COLO668 (cell line): ENCODE results near the gene EGF.

ENCODE experiments used
- DNase-seq: peaks from one replicate; lab custom pipeline; 2025; ENCODE audit not compliant: unreplicated experiment; lab: John Stamatoyannopoulos, UW

Gene EGF

DNA sequence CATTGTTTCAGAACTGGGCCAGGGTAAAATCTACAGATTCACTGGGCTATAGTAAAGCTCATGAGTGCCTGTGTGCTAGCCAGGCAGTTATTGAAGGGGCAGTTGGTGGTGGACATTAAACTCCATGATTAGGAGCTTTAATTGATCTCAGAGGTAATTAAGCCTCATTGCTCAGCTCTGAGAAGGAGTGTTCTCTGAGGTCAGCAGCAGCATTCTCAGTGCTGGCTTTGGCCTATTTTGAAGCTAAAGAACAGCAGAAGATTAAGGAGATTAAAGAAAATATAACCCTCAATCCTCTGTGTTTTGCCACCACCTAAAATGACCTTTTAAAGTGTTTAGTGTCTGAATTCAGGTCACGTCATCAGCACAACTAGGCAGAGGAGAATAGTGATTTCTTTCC is 42.5 kb downstream of the EGF start:
- DNase-seq = no peak

DNA sequence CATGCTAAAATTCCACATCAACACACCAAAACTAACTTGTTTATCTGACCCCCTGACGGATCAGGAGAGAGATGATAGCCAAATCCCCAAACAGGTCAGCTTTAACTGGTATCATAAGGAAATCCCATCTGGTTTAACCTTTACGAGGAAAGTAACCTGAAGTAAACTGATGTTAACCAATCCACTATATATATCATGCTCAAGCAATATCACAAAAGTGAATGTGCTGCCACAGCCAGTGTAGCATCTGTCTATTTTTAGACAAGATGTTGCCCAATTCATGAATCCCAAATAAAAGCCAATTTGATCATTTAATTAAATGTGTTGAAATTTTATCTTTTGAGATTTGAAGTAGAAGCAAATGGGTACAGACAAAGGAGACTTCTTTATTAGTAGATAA is 44.5 kb downstream of the EGF start:
- no peak for DNase-seq

DNA sequence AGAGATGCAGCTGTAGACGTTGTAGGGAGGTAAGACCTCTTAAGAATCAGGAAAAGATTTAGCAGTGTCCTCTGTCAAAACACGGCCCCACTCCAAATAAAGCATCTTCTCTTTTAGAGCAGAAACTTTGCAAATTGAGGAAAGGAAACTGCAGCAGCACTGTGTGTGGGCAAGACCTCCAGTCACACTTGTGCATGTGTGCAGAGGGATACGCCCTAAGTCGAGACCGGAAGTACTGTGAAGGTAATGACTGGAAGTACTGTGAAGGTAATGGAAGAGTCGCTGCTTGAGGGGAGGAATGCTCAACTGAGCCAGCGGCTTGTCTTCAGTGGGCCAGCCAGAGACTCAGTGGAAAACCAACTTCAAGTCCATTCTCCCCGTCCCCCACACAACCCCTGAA is 46.5 kb downstream of the EGF start:
- no peak for DNase-seq

DNA sequence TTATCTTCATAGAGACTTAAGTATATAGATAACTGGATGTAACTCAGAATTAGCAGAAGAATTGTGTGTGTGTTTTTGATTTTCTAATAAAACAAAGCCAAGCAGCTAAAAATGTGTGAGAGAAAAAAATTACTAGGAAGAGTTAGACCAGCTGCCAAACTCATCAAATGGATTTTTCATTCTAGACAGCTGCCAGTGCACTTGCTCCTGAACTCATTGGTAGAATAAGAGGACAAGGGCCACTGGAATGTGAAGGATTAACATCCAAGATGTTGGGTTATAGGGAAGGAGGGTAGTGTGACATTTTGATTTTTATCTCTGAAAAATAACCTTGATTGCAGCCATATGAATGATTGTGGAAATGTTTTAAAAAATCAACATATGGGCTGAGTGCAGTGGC is 49.7 kb downstream of the EGF start:
- no peak for DNase-seq

DNA sequence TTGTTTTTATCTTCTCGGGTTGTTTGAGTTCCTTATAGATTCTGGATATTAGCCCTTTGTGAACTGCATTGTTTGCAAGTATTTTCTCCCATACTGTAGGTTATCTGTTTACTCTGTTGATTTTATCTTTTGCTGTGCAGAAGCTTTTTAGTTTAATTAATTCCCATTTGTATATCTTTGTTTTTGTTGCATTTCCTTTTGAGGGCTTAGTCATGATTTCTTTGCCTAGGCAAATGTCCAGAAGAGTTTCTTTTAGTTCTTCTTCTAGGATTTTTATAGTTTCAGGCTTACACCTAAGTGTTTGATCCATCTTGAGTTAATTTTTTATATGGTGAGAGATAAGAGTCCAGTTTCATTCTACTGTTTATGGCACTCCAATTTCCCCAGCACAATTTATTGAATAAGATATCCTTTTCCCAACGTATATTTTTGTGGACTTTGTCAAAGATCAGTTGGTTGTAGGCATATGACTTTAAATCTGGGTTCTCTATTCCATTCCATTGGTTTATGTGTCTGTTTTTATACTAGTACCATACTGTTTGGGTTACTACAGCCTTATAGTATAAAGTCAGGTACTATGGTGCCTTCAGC is 54.3 kb downstream of the EGF start:
- no peak for DNase-seq

DNA sequence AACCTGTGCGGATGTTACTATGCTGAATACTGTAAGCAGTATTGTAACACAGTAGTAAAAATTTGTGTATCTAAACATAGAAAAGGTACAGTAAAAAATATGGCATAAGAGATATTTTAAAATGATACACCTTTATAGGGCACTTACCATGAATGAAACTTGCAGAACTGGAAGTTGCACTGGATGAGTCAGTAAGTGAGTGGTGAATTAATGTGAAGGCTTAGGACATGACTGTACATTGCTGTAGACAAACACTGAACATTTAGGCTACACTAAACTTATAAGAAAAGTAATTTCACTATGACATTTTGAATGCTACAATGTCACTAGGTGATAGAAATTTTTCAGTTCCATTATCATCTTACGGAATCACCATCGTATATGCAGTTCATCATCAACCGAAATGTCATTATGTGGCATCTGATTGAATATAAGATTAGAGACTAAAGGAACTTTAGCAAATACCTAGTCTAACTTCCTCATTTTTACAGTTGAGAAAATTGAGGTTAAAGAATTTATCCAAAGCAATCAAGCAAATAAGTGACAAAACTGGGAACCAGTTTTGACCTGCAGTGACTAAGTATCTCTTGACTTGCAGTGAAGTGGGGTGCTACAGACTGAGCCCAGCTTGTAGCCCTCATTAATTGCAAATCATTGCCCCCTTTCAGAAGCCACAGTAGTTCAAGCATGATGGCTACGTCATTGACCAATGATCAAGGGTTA is 55.3 kb downstream of the EGF start:
- DNase-seq = no peak

DNA sequence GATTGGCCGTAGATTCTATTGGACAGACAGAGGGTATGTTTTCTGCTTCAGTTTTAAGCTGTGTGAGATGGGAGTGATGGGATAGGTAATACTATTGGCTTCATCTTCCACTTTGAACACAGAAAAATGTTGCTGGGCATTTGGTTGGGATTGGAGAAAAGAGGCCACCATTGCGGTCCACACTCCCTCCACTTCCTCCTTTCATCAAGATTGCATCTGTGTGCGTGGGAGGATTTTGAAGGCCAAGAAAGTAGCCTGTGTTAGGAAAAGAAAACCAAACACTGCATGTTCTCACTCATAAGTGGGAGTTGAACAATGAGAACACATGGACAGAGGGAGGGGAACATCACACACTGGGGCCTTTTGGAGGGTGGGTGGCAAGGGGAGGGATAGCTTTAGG is 56.4 kb downstream of the EGF start:
- DNase-seq = no peak

DNA sequence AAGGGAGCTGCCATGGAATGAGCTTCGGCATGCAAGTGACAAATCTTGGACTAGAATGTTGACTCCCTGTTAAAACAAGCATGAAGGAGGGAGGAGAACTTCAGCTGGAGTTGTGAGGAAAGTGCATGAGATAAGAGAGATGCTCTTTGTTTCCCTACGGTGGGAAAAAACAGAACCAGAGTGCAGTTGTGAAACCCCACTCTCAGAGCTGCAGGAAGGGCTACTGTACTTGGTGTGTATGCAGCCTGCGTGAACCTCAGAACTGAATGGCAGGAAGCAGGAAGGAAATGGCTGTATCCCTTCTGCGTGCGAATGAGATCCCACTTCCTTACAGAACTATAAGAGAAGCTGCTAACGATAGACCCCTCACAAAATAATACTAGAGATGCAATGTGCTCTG is 57.2 kb downstream of the EGF start:
- no peak for DNase-seq

DNA sequence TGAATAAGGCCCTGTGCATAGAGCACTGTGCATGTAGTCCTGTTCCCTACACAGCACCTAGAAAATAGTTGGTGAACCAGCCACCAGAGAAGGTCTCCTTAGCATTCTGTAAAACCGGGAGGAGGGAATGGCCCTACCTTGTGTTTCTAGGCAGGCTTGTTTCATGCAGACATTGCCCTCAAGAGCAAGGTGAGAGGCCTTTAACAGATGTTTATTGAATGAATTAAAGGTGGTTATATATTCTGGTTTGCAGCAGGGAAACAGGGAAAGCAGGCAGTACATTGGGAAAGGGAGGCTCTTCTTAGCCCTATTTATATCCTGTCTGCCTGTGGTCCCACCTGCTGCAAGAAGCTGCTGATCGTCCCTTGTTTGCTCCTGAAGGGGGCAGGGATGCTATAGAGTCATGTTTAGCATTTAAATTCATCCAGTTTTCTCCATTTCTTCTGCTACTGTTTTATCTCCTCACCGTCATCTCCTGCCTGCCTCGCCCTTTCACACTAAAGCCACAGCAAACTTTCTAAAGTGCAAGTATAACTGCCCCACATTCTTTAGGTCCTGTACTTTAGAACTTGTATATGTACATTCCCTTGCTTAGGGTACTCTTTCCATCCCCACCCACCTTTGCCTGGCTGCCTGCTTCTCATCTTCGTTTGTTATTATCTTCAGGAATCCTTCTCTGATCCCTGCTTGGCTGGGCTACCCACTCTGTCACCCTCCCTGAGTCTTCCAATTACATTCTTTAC is 60.3 kb downstream of the EGF start:
- no peak for DNase-seq

DNA sequence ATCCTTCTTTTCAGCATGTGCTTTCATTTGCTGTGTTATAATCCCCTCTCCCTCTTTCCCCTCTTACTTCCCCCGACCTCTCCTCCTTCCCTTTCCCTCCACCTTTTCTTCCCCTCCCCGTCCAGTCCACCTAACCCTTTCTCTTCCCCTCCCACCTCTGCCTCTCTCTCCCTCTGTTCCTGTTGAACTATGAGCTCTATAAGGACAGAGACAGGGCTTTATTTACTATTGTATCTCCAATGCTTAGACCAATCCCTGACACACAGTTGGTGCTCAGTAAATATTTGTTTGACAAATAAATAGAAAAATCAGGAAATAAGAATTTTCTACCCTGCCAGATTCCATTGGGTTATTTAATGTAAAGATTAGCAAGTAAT is 60.8 kb downstream of the EGF start:
- no peak for DNase-seq

DNA sequence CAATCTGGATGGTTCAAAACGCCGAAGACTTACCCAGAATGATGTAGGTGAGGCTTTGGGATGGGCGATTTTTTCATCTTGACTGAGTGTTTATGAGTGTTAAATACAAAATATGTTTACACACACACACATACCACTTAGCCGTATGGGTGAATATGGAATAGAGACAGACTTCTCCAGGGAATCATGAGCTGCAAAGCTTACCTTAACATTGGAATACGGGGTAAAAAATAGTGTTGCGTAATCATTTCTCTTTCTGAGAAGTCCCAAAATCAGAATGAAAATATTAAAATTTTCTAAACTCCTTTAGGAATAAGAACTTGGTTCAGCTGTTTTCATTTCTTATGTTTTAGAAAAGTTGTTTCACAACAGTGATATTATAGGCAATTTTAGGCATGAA is 63.5 kb downstream of the EGF start:
- no peak for DNase-seq

DNA sequence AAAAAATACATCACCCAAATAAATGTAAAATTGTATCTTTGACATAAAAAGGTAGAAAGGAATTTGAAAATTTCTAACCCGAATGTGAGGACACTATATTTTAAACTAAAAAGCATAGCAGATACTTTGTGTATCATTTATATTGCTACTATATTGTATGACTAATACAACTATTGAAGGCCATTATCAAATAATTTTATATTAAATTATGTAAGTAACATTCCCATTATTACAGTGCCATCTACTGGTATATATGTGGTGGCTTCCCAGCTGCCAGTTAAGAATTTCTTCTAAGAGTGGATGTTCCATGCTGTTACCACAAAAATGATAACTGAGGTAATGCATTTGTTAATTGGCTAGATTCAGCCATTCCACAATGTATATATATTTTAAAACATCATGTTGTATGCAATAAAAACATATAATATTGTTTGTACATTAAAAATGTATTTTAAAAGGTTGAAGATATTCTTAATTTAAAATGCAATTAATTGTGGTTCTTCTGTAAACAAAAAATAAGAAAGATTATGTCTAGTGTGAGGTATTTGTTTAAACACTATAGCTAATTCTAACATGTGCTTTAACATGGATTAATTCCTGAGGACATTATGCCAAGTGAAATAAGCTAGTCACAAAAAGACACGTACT is 65.3 kb downstream of the EGF start:
- no peak for DNase-seq

DNA sequence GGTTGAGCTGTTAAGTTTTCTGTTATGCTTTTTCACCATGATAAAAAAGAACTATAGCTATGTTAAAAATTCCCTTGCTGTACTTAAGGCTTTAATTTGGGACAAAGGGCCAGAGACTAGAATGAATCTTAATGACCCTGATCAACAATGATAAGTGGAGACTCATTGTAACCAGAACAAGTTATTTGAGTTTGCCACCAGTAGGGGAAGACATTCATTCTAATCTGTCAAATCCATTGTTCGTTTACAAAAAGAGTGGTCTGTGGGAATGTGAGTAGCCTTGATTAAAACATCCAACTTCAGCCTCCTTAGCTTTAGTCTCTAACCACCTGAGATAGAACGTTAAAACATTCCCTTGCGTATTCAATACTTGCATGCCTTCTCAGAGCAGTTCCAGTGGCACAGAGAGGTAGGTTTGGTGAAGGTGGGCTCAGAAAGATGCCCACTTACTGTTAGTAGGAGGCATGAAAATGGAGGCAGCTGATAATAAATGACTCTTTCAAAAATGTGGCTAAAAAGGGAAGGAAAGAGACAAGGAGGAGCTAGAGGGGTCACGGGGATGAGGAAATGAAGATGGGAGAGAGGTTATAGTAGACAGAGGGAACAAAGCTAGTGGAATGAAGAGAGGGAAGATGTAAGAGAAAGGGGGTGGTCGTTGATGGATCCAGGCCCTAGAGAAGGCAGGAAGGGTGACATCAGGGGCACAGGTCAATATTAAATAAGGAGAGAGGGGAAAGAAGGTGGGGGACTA is 66.2 kb downstream of the EGF start:
- DNase-seq = no peak

DNA sequence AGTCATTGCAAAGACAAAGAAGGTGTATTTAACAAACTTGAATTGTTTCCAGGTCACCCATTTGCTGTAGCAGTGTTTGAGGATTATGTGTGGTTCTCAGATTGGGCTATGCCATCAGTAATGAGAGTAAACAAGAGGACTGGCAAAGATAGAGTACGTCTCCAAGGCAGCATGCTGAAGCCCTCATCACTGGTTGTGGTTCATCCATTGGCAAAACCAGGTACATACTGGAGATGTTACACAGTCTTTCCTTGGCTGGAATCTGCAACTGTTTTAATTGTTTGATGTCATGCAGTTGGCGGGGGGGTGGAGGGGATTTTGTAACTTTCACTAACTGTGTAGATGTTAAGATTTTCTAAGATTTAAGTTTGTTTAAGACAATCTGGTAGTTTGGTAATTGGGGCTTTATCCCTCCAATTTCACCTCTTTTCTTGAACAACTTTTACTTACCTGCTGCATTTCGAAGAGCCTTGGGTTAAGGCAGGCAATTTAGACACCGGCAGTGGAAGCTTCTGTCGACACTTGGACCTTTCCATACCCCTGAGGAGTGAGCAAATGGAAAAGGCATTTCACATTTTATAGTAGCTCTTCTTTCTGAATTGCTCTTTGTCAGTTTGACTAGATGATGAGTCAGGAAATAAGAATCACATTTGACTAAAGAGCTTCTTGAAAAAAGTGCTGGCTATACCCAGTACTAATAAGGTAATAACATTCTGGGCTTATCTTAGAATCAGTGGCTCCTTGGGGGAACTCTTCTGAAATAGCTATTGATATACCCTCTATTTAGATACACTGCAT is 67.4 kb downstream of the EGF start:
- DNase-seq = no peak

DNA sequence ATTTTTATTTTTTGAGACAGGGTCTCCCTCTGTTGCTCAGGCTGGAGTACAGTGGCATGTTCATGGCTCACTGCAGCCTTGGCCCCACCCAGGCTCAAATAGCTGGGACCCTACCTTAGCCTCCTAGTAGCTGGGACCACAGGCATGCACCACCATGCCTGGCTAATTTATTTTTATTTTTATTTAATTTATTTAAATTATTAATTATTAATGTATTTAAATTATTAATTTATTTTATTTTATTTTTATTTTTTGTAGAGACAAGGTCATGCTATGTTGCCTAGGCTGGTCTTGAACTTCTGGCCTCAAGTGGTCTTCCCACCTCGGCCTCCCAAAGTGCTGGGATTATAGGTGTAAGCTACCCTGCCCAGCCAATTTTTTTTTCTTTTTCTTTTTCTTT is 69.3 kb downstream of the EGF start:
- no peak for DNase-seq

DNA sequence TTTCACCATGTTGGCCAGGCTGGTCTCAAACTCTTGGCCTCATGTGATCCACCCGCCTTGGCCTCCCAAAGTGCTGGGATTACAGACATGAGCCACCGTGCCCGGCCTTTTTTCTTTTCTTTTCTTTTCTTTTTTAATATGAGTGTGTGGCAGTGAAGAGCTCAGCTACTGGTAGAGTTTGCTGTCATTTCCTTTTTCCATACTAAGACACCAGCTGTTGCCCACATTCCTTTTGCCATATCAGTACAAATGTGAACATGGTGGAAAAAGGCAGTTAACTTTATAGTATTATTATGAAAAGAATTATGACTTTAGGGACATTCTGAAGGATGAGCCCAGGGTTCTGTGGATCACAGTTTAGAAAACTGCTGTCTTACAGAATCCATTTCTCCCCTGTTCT is 69.8 kb downstream of the EGF start:
- no peak for DNase-seq

DNA sequence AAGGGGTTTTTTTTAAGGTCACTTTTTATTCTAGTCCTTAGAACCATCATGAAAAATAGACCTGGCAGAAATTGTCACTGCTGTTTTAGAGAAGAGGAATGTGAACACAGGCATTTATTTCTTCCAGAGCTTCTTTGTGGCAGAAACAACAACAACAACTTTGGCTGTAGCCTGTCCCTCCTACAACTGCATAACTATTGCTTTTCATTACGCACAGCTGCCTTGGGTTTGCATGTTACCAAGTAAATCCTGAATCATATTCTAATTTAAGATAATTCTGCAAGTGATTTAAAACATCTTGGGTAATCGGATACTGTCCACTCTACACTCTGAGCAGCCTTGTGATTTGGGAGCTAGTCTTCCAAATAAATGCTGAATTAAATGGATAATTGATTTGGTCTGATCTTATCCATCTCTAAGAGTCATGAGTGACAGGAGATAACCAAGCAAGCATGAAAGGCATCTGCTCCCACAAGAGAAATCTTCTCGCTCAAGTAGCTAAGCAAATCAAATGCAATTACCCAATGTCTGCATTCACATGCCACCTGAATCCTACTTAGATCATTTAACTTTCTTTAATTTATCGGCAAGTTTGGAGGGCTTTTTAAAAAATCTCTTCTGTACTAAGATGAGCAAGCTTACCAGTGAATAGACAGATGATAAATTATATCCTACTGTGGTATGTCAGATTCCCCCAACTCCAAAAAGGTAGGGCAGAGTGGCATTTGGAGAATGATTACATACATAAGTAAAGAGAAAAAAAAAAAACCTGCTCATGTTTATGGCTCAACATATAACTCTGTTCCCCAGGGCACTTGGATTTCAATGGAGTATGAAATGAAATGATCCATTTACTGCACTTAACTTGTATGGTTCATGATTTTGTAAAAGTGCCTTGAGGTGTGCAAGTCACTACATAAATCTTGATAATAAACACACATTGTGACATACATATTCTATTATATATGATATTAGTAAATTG is 73.6 kb downstream of the EGF start:
- no peak for DNase-seq

DNA sequence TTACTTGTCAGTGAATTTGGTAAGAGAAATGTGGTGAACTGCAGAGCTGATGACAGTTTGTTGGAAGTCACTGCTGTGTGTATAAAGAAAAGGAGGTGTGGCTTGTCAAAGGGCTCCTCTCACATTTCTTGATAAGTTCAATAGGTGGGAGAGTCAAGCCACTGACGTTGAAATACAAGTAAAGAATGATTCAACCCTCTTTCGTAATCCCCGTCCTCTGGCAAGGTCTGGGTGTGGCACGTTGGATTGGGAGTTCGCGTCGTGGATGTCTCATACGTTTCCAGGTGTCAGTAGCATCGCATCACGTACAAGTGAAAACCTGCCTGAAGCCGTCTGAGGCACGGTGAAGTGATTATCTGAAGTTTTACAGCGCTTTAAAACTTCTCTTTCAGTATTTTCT is 76.4 kb downstream of the EGF start:
- no peak for DNase-seq

DNA sequence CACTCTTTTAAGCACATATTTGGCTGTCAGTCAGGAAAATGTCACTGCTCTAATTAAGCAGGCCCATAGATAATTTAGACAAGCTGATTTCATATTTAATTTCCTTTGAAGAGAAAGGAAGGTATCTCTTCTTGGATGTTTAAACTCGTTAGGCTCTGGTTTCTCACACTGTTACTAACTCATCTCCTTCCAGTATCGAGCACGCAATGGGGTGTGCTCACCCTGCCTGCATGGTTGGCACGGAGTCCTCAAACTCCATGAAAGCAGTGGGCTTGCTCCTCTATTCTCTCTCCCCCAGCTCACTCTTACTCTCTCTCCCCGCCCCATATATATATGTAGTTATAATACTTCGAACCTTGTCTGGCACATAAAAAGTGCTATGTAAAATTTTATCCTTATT is 76.9 kb downstream of the EGF start:
- no peak for DNase-seq
